Measurements from ENCODE around the gene ZNF384. TPM values are rescaled to one million over a fixed set of nuclear protein-coding genes. Genes with fewer than 3 reads are reported as not detected.

ZNF384 gene
- total RNA-seq, 1 experiment from 2014 or later = 88.0 TPM

DNA sequence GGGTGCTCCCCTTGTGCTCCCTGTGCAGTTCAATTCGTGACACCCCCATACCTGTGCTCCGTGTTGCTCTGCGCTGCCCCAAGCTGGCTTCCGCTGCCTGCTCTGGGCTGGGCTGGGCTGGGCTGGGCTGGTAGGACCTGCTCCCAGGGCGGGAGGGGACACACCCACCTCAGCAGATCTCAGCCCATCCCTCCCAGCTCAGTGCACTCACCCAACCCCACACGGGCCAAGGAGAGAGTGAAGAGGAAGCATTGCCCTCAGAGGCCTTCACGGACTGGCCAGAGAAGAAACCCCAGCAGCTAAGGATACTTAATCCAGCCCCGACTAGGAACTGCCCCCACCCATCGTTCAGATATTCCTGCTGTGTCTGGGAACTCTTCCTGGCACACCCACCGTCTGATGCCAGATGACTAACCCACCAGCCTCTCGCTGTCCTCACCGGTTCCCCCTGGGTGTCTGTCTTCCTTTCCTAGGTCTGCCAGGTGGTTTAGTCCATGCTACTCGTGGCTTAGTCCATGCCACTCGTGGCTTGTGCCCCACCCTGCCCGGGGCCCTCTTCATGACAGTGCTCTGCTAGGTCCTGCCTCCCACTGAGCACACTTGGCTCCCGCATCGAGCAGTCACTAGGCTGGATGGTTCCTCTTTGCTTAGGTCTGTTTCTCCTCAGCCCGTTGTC, 53.2 kb downstream of the ZNF384 start, which contains the start of gene LPAR5:
LPAR5 (minus strand) TSS at position 104 of the 676 bp plus-strand sequence. CDS start 14,711 bp downstream, outside the sequence.
- peak within 1 kb of the TSS in 2 of 3 experiments; percentile 9 to 60; a peak in 3 of 7 replicates for H3K27ac Mint-ChIP-seq

More for the DNA sequence above, 53.2 kb downstream of the ZNF384 start, which contains the start of gene LPAR5:
- no peak within 1 kb of the TSS for H2BK12ac ChIP-seq (ENCODE audit: insufficient read length, low read depth, low read length)
- no peak within 1 kb of the TSS for H3K14ac ChIP-seq (ENCODE audit: insufficient read depth, low read length)
- H3K4ac ChIP-seq (ENCODE audit: low read depth, low read length) = no peak within 1 kb of the TSS
- H3K27me3 Mint-ChIP-seq (ENCODE audit: low read depth) = peaks cover 22% of the 10 kb centered on the region
- TF ChIP-seq, protein P1, sequence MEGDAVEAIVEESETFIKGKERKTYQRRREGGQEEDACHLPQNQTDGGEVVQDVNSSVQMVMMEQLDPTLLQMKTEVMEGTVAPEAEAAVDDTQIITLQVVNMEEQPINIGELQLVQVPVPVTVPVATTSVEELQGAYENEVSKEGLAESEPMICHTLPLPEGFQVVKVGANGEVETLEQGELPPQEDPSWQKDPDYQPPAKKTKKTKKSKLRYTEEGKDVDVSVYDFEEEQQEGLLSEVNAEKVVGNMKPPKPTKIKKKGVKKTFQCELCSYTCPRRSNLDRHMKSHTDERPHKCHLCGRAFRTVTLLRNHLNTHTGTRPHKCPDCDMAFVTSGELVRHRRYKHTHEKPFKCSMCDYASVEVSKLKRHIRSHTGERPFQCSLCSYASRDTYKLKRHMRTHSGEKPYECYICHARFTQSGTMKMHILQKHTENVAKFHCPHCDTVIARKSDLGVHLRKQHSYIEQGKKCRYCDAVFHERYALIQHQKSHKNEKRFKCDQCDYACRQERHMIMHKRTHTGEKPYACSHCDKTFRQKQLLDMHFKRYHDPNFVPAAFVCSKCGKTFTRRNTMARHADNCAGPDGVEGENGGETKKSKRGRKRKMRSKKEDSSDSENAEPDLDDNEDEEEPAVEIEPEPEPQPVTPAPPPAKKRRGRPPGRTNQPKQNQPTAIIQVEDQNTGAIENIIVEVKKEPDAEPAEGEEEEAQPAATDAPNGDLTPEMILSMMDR (conservative IDR thresholded peaks at IDR 0.05) = no peak
- no peak within 1 kb of the TSS for H2BK15ac ChIP-seq (ENCODE audit: low read depth, low read length)
- H3K4me1 ChIP-seq (ENCODE audit: insufficient read depth, low read length) = no peaks in the 10 kb centered on the region
- no peak within 1 kb of the TSS for H3T11ph ChIP-seq (ENCODE audit: low read length)
- no peak within 1 kb of the TSS for H2BK120ac ChIP-seq (ENCODE audit: low read depth, low read length, poor library complexity, severe bottlenecking)
- H4K5ac ChIP-seq (ENCODE audit: insufficient read length, low read depth, low read length) = no peak within 1 kb of the TSS
- peak; percentile 77 for DNase-seq
- no peak within 1 kb of the TSS for H3K9ac ChIP-seq (ENCODE audit: extremely low read depth, insufficient read length, low read length)
- H3K23me2 ChIP-seq (ENCODE audit: insufficient read length, low read depth, low read length, poor library complexity, severe bottlenecking) = no peaks in the 10 kb centered on the region
- no peak within 1 kb of the TSS for H2AFZ ChIP-seq (ENCODE audit: low read length)
- no peaks in the 10 kb centered on the region for H3K79me1 ChIP-seq (ENCODE audit: insufficient read depth, low read depth, low read length, poor library complexity, severe bottlenecking)
- no peak within 1 kb of the TSS for H4K8ac ChIP-seq (replicated peaks; ENCODE audit: insufficient read length, low read depth, low read length)
- H3K79me2 ChIP-seq (ENCODE audit: insufficient read depth, low read length) = no peaks in the 10 kb centered on the region
- no peak within 1 kb of the TSS for H2BK5ac ChIP-seq (ENCODE audit: insufficient read length, low read length)
- H3K4me2 ChIP-seq (ENCODE audit: insufficient read depth, insufficient read length, low read length) = no peak within 1 kb of the TSS
- no peak within 1 kb of the TSS for H3K27ac ChIP-seq (ENCODE audit: insufficient read length, low read depth, low read length)
- no peak within 1 kb of the TSS for H3K18ac ChIP-seq (ENCODE audit: insufficient read length, low read depth, low read length)
- H3K4me3 Mint-ChIP-seq = no peak within 1 kb of the TSS; a peak in 1 of 5 replicates
- no peaks in the 10 kb centered on the region for H3K36me3 Mint-ChIP-seq (ENCODE audit: insufficient read depth in 1 of 3, low read depth in 3 of 3)
- no peak within 1 kb of the TSS for H3K23ac ChIP-seq (ENCODE audit: insufficient read length, low read depth, low read length)
- H3K27me3 ChIP-seq (ENCODE audit: insufficient read depth, low read length) = no peaks in the 10 kb centered on the region
- H3K9me3 ChIP-seq (ENCODE audit: control insufficient read depth, low read depth, low read length) = no peaks in the 10 kb centered on the region
- no peaks in the 10 kb centered on the region for H4K20me1 ChIP-seq (ENCODE audit: control insufficient read depth, insufficient read depth, insufficient read length)
- no CpG with 5 or more reads among the region's 18 CpGs for WGBS (ENCODE audit: extremely low coverage, insufficient read length, low lambda C conversion rate)
- H3K56ac ChIP-seq (ENCODE audit: insufficient read length, low read depth, low read length) = no peak within 1 kb of the TSS
- no peaks in the 10 kb centered on the region for H3K9me3 Mint-ChIP-seq
- no peak within 1 kb of the TSS for H2BK20ac ChIP-seq (ENCODE audit: low read depth, low read length, poor library complexity, severe bottlenecking)
- peaks cover 17 to 25% of the 10 kb centered on the region in 2 experiments for H3K4me1 Mint-ChIP-seq
- H2AK5ac ChIP-seq (ENCODE audit: insufficient read length, low read length) = no peak within 1 kb of the TSS
- no peak within 1 kb of the TSS for H4K91ac ChIP-seq (ENCODE audit: insufficient read length, low read depth, low read length)

Measured in H9 (cell line).